ENCODE results near the gene PCNX3.
"Not testable (repeated sequence)": the region's sequence is repeated elsewhere in the genome, so short reads cannot be mapped to it uniquely, and the experiment has no call there.

PCNX3 gene

DNA sequence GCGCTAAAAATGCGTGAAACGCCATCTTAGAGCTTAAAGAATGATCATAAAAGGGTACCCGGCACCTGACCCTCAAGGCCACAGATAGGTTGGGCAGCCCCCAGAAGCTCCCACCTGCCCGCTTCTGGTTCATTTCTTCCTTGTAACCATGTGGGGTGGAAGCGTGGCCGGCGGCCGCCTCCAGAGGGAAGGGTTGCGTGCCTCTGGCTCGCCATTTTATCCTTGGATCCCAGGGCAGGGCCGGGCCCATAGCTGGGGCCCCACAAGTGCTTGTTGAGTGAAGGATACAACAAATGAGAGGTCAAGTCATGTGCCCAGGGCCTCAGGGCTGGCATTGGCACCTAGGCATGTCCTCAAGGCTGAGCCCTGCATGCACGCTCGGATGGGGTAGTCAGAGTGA lies 5.9 kb downstream of the PCNX3 start:
- DNase-seq = no peak

DNA sequence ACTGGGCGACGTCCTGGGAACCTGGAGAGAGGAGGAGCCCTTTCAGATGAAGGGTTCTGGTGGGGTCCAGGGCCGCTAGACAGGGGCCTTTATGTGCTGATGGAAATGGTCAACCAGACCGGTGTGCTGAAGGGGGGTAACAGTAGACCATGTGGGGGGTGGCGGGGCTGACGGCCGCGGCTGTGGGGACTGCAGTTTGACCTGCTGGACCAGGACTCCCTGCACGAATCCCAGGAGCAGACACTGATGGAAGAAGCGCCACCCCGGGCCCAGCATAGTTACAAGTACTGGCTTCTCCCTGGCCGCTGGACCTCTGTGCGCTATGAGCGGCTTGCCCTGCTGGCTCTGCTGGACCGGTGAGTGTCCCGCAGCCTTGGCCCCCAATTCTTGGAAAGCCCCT lies 6.4 kb downstream of the PCNX3 start:
- no peak for DNase-seq

DNA sequence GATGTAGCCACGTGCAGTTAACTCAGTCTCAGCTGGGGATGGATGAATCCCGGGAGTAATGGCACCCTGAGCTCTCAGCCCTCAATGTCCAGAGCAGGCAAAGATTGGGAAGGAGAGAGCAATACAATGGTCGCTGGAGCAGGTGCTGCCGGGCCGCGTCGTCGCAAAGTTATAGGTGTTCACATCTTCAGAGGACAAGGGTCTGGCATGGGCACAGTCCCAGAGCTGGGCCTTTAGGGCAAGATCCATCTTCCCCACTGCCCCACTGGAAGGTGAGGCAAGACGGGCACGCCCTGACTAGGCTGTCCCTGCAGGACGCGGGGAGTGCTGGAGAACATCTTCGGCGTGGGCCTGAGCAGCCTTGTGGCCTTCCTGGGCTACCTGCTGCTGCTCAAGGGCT lies 7.6 kb downstream of the PCNX3 start:
- no peak for DNase-seq

DNA sequence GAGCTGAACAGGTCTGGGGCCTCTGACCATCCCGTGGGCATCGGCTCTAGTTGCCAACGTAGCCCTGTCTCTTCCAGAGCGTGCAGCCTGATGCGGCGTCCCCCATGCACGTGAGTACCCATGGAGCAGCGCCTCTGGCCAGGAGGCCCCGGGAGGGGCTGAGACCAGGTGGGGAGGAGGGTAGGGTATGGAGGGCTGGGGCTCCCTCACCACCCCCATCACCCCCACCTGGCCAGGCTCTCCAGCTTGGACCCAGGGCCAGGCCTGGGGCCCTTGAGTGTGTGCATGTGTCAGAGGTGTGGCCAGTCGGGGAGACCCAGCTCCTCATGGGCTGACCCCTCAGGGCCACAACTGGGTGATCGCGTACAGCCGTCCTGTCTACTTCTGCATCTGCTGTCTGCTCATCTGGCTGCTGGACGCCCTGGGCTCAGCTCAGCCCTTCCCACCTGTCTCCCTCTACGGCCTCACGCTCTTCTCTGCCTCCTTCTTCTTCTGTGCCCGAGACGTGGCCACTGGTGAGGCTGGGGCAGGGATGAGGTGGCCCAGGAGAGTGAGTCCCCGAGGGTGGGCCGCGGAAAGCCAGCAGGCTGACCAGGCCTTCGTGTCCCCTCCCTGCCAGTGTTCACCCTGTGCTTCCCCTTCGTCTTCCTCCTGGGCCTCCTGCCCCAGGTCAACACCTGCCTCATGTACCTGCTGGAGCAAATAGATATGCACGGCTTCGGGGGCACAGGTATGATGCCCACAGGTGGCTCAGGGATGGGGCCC lies 8.5 kb downstream of the PCNX3 start:
- no peak for DNase-seq

DNA sequence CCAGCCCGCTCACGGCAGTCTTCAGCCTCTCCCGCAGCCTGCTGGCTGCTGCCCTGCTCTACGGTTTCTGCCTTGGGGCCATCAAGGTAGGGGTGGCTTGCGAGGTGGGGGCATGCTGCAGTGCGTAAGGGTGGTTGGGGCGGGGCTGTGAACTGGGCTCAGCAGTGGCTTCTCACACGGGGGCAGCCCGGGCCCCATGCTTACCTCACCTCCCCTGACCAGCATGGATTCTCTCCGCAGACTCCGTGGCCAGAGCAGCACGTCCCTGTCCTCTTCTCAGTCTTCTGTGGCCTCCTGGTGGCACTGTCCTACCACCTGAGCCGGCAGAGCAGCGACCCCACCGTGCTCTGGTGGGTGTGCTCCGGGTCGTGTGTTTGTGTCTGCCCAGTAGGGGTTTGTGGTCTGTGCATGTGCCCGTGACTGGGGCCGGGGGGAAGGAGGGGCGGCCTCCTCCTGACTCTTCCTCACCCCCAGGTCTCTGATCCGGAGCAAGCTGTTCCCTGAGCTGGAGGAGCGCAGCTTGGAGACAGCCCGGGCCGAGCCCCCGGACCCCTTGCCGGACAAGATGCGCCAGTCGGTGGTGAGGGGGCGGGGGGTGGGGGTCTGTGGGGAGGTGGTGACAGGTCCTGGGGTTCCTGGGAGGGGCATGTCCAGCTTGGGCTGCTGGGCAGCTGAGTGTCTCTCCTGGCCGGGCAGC lies 9.5 kb downstream of the PCNX3 start:
- no peak for DNase-seq

DNA sequence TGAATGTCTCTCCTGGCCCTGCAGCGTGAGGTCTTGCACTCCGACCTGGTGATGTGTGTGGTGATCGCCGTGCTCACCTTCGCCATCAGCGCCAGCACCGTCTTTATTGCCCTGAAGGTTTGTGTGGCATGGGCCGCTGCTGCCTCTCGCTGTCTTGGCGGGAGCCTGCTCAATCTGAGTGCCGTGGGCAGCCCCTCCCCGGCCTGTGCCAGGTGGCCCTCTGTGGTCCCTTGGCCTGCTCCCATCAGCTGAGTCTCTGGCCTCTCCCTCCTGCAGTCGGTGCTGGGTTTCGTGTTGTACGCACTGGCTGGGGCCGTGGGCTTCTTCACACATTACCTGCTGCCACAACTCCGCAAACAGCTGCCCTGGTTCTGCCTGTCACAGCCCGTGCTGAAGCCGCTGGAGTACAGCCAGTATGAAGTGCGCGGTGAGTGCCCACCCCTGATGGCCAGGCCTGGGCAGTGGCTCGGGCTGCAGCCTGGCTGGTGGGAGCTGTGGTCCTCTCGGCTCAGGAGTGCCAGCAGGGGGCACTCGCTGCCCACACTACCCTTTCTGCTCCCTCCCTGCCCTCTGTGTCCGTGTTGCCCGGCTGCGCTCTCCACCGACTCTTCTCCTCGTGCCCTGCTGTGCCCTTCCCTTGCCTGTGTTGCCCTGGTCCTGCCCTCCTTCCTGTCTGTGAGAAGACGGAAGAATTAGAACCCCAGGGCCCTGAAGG lies 10.2 kb downstream of the PCNX3 start:
- peak; percentile 64 for DNase-seq

DNA sequence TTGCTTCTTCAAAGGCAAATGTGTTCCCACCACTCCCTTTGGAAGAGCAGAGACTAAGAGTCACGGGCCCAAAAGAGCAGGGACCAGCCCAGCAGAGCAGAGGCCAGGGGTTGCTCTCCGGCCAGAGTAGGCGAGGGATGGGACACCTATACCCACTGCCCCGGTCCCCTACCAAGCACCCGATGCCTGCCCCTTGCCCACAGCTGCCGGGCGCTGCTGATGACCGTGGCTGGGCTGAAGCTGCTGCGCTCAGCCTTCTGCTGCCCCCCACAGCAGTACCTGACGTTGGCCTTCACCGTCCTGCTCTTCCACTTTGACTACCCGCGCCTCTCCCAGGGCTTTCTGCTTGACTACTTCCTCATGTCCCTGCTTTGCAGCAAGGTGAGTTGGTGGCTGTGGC lies 11.6 kb downstream of the PCNX3 start:
- no peak for DNase-seq

DNA sequence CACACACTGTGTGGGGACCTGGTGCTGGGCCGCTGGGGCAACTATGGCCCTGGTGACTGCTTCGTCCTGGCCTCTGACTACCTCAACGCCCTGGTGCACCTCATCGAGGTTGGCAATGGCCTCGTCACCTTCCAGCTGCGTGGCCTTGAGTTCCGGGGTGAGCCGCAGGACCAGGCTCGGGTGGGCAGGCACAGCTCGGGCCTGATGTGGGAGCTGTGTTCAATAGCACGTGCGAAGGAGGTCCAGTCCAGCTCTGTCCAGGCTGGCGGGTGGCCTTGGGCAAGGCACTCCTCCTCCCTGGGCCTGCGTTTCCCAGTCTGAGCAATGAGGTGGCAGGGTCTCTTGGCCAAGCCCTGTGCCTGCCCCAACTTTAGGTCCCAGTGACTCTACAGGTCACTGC lies 14.0 kb downstream of the PCNX3 start:
- DNase-seq = no peak

DNA sequence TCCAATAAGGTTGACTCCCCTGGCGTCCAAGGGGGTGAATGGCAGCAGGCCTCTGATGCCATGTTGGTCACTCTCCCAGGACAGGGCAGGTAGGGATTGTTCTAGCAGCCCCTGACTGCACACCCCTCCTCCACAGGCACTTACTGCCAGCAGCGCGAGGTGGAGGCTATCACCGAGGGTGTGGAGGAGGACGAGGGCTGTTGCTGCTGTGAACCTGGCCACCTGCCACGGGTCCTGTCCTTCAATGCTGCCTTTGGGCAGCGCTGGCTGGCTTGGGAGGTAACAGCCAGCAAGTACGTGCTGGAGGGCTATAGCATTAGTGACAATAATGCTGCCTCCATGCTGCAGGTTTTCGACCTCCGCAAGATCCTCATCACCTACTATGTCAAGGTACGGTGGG lies 14.6 kb downstream of the PCNX3 start:
- no peak for DNase-seq

DNA sequence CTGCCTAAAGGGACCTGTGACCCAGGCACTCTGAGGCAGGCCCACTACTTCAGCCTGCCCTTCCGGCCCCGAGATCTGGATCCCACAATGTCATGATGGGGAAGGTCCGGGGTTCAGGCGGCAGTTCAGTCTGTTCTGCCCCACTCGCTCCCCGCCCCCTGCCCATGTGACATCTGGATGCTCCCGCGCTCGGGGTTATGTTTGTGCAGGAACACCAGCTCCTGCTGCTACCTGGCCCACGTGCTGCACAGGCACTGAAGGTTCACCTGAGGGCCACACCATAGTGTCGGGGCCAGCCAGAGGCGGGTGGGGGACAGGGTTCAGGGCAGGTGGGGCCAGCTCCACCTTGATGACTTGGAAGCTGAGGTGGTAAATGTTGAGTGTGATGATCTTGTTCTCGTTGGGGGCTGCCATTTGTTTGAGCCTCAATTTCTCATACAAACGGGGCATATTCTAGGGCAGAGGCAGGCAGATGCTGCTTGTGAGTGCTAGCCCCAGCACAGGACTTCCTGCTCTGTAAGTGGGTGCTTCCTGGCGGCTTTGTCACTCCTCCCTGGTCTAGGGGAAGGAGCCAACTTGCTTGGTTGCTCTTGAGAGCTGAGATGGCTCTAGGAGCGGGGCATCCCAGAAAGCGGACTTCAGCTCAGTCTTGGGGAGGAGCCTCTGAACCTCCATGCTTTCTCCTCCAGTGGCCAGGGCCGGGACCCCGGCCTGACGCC lies 18.0 kb downstream of the PCNX3 start:
- DNase-seq = no peak

DNA sequence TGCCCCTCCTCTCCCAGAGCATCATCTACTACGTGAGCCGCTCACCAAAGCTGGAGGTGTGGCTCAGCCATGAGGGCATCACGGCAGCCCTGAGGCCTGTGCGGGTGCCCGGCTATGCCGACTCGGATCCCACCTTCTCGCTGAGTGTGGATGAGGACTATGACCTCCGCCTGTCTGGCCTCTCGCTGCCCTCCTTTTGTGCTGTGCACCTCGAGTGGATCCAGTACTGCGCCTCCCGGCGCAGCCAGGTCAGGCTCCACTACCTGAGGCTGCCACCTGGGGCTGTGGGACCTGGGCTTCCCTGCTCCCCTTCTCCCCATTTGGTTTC lies 18.5 kb downstream of the PCNX3 start:
- no peak for DNase-seq

DNA sequence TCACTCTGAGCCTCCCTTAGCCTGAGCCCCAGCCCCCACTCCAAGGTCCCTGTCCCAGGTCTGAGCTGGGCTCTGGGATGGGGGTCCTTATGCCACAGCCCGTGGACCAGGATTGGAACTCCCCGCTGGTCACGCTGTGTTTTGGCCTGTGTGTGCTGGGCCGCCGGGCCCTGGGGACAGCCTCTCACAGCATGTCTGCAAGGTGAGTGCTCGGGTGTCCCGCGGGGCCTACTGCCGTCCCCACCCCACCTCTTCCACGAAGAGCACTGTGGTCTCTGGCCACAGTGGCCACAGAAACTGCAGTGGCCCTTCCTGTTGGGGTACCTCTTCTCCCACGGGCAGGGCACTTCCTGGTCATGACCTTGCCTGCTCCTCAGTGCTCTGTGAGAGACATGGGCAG lies 18.9 kb downstream of the PCNX3 start:
- DNase-seq = no peak

DNA sequence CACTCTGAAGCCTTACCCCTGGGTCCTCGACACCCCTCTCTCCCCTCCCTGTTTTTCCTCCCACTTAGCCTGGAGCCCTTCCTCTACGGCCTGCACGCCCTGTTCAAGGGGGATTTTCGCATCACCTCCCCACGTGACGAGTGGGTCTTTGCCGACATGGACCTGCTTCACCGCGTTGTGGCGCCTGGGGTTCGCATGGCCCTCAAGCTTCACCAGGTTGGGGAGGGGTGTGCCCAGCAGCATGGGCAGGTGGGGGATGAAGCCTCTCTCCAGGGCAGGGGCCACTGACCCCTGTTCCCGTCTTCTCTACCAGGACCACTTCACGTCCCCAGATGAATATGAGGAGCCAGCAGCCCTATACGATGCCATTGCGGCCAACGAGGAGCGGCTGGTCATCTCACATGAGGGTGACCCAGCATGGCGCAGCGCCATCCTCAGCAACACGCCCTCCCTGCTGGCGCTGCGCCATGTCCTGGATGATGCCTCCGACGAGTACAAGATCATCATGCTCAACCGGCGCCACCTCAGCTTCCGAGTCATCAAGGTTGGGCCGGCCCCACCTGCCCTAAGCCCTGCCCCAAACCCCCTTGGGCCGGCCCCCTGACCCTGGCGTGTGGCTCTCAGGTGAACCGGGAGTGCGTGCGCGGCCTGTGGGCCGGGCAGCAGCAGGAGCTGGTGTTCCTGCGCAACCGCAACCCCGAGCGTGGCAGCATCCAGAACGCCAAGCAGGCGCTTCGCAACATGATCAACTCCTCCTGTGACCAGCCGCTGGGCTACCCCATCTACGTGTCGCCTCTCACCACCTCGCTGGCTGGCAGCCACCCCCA lies 19.5 kb downstream of the PCNX3 start:
- DNase-seq = no peak

DNA sequence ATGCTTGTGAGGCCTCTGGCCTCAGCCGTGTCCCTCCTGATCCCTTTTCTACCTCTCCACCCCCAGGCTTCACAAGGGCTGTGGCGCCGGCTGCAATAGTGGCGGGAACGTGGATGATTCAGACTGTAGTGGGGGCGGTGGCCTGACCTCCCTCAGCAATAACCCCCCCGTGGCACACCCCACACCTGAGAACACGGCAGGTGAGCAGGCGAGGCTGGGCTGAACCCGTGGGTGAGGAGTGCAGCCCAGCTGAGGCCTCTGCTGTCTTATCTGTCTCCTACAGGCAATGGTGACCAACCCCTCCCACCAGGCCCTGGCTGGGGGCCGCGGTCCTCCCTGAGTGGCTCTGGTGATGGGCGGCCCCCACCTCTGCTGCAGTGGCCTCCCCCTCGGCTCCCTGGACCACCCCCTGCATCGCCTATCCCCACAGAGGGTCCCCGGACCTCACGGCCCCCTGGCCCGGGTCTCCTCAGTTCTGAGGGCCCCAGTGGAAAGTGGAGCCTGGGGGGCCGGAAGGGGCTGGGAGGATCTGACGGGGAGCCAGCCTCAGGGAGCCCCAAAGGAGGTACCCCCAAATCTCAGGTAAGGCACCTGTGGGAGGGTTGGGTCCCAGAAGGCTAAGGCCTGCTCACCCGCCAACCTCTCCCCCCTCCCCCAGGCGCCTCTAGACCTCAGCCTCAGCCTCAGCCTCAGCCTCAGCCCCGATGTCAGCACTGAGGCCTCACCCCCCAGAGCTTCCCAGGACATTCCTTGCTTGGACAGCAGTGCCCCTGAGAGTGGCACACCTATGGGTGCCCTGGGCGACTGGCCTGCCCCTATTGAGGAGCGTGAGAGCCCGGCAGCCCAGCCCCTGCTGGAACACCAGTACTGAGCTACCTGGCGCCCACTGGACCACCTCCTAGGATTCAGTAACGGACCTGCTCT lies 20.8 kb downstream of the PCNX3 start:
- DNase-seq = no peak

DNA sequence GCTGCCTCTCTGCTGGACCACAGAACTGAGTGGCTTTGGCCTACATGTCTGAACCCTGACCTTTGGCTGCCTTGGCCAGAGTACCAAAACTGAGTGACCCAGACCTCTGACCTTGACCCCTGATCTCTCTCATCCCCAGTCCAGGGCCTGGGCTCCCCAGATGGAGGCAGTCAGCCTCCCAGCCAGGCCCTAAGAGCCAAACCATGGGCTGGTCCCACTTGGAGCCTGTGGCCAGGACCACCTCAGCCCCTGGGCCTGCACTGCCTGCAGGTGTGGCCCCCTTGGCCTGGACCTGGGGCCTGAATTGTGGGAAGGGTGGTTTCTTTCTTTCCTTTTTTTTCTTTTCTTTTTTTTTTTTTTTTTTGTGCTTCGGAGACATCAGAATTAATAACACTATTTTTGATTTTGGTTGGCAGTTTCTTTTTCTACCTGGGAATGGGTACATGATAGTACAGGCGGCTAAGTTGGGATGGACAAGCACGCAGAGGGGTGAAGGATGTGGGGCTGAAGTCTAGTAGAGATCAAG lies 21.5 kb downstream of the PCNX3 start:
- no peak for DNase-seq

DNA sequence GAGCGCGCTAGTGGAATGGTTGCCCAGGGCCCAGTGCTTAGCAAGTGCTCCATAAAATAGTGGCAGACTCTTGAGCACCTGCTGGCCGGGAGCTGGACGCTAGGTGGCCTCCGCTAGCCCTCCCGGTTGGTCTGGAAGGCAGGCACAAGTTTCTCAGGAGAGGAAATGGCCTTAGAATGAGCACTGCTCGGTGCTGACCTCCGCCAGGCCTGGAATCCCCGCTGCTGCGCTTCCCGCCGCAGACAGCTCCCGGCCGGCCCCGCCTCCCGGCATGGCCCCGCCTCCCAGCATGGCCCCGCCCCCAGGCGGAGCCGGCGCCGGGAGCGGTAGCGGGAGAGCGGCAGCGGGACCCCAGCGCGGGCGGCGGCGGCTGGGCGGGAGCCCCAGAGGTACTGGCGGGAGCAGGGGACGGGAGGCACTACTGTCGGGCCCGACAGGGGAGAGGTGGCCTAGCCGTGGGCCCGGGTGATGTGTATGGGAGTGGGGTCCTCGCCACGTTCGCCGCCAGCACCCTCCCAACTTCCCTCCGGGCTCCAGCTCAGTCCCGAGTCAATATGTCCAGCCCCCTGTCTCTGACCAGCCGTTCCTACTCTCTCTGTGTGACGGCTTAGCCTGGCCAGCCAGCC lies 22.3 kb downstream of the PCNX3 start, which contains the start of gene SIPA1:
Gene SIPA1, plus strand, starts transcription at position 308 of the 626 bp plus-strand sequence. CDS start 2,821 bp downstream, outside the sequence.
- peak; percentile 78 for DNase-seq

DNA sequence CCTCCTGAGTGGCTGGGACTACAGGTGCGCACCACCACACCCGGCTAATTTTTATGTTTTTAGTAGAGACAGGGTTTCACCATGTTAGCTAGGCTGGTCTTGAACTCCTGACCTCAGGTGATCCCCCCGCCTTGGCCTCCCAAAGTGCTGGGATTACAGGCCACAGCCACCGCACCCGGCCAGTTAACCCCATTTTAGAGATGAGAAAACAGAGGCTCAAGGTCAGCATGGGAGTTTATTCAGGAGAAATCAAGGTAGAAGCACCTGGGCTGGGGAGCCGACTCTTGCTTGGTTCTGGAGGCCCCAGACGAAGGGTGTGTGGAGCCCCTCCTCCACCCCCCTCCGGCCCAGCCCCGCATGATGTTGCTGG lies 23.6 kb downstream of the PCNX3 start:
- not testable (repeated sequence) for DNase-seq

DNA sequence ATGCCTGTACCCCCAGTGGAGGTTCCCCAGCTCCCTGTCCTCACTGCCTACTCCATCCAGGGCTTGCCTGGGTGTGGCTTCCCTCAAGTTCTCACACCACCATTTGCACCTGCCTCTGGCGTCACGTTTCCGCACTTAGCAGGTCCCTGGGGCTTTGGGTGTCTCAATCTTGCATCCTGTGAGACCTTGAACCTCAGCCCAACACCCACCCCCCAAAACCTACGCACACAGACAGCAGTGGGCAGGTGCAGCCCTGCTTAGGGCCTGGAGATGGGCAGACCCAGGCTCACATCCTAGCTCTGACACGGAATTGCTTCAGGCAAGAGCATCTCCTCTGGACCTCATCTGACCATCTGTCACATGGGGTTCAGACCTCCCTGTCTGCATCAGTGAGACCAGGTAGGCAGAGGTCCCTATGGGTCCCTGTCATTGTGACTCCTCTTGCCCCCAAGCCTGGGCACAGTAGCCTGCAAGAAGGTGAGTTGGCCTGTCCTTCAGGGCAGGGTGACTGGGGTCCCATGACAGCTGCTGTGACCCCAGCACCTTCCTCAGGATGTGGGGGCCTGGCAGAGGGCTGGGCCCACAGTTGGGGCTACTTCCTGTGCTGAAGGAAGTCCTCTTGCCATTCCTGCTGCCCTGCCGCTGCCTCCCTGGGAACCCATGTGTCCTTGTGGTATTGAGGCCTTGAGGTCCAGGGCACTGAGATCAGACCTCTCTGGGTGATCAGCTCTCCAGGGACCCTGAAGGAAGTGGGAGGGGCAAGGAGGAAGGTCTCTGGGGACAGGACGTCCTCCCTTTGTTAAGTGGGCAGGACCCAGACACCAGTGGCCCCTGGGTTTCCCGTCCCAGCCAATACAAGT lies 24.3 kb downstream of the PCNX3 start:
- peak; percentile 89 for DNase-seq

DNA sequence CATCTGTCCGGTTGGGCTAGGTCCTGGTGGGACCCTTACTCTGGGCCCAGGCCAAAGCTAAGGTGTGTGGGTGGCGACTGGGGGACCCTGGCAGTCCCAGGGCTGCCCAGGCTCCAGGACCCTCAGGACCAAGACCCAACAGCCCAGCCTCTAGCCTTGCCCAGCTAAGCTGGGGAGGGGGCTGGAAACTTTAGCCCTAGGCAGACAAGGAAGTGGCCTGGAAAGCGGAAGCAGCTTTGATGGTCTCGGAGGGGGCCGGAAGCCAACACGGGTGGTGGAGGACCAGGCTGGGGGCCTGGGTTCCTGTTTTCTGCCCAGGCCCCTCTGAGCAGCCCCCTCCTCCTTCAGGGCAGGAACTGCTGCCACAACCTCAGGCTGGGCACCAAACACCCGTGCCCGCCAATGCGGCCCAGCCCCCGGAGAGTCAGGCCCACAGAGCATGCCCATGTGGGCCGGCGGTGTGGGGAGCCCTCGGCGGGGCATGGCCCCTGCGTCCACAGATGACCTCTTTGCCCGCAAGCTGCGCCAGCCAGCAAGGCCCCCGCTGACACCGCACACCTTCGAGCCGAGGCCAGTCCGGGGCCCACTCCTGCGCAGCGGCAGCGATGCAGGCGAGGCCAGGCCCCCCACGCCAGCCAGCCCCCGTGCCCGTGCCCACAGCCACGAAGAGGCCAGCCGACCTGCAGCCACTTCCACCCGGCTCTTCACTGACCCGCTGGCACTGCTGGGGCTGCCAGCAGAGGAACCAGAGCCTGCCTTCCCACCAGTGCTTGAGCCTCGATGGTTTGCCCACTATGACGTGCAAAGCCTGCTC lies 25.1 kb downstream of the PCNX3 start:
- peak; percentile 61 for DNase-seq

Measured in CD4-positive, alpha-beta T cell treated with Interleukin-21 for 1 hour (primary cell).